Ascending aorta (tissue), 2 donors: ENCODE data around the gene CHD5. TPM values are rescaled to one million over a fixed set of nuclear protein-coding genes. Genes with fewer than 3 reads are reported as not detected.

Source experiments
- DNase-seq, 2 donors: peaks; one replicate each; pipeline ENCODE4 v3.0.0-alpha.2; 2019; ENCODE audit warnings: low spot score in 2 of 2
- H3K27ac ChIP-seq, 2 donors: fragments of 200-600 bp; sonication (generic); one replicate each; pipeline ENCODE4 v1.5.1; 2016 to 2017; ENCODE audit warnings: mild to moderate bottlenecking in 1 of 2
- H3K27me3 ChIP-seq: fragments of 200-600 bp; sonication (generic); one replicate; pipeline ENCODE4 v1.5.1; 2017
- H3K36me3 ChIP-seq, 2 donors: fragments of 200-600 bp; sonication (generic); one replicate each; pipeline ENCODE4 v1.5.1; 2016
- H3K4me1 ChIP-seq, 2 donors: fragments of 200-600 bp; sonication (generic); one replicate each; pipeline ENCODE4 v1.5.1; 2016 to 2017; ENCODE audit warnings: mild to moderate bottlenecking in 1 of 2
- H3K4me3 ChIP-seq, 2 donors: fragments of 200-600 bp; sonication (generic); one replicate each; pipeline ENCODE4 v1.5.1; 2016 to 2017; ENCODE audit warnings: mild to moderate bottlenecking in 1 of 2
- H3K9me3 ChIP-seq, 2 donors: fragments of 200-600 bp; sonication (generic); one replicate each; pipeline ENCODE4 v1.5.1; 2016
- CTCF ChIP-seq, 3 experiments: fragments of 200-600 bp in 2 of 3; fragments of 450-650 bp in 1 of 3; sonication (generic) in 2 of 3; IDR thresholded peaks; one replicate each; pipeline ENCODE4 v1.5.1; 2016 to 2019; ENCODE audit warnings: antibody characterized with exemption in 3 of 3, mild to moderate bottlenecking in 1 of 3, moderate library complexity in 1 of 3
- intact Hi-C: fragments of 100-400 bp; cut with DNase I; formaldehyde crosslinking; loops from one replicate; pipeline ENCODE4 v1.15.1; 2023
- total RNA-seq: library from RNA; depleted of rRNA; stranded (reverse); fragments of >200 nt; gene quantifications from one replicate; pipeline ENCODE4 v1.1.0, GENCODE V29; 2016

The CHD5 gene
- total RNA-seq, 1 donor from 2014 or later: 4.0 TPM

- no peaks in the 10 kb centered on the region for H3K4me1 ChIP-seq
- no peak for DNase-seq
- TF ChIP-seq CTCF (IDR thresholded peaks at IDR 0.05): no peak
- no peaks in the 10 kb centered on the region for H3K27me3 ChIP-seq
- no peaks in the 10 kb centered on the region for H3K9me3 ChIP-seq
- no peak overlapping the region for H3K4me3 ChIP-seq
- no peaks in the 10 kb centered on the region for H3K36me3 ChIP-seq
- intact Hi-C loops: no loop called here
- H3K27ac ChIP-seq: no peak overlapping the region
Observed at GRCh38 chr1:6140413-6140812, 39.7 kb downstream of the CHD5 start.

GRCh38 chr1:6137758-6138157 is 42.4 kb downstream of the CHD5 start:
- Histone ChIP-seq H3K9me3 (no peaks in the 10 kb centered on the region), H3K27me3 (no peaks in the 10 kb centered on the region), H3K4me1 (no peaks in the 10 kb centered on the region), H3K4me3 (no peak overlapping the region), H3K27ac (no peak overlapping the region), H3K36me3 (no peaks in the 10 kb centered on the region)
- intact Hi-C loops: no loop called here
- no peak for DNase-seq
- TF ChIP-seq CTCF (IDR thresholded peaks at IDR 0.05): no peak

GRCh38 chr1:6136516-6137220 is 43.5 kb downstream of the CHD5 start:
- Histone ChIP-seq H3K4me3 (no peak overlapping the region), H3K27me3 (no peaks in the 10 kb centered on the region), H3K9me3 (no peaks in the 10 kb centered on the region), H3K4me1 (no peaks in the 10 kb centered on the region), H3K27ac (no peak overlapping the region), H3K36me3 (no peaks in the 10 kb centered on the region)
- TF ChIP-seq CTCF (IDR thresholded peaks at IDR 0.05): no peak
- intact Hi-C loops: no loop called here
- DNase-seq: no peak

GRCh38 chr1:6134741-6135510 is 45.2 kb downstream of the CHD5 start:
- no peak overlapping the region for H3K4me3 ChIP-seq
- no peak overlapping the region for H3K27ac ChIP-seq
- TF ChIP-seq CTCF (IDR thresholded peaks at IDR 0.05): no peak
- no peaks in the 10 kb centered on the region for H3K4me1 ChIP-seq
- H3K9me3 ChIP-seq: no peaks in the 10 kb centered on the region
- DNase-seq: no peak
- H3K36me3 ChIP-seq: no peaks in the 10 kb centered on the region
- intact Hi-C loops: no loop called here
- no peaks in the 10 kb centered on the region for H3K27me3 ChIP-seq

GRCh38 chr1:6134206-6134605 is 45.9 kb downstream of the CHD5 start:
- Histone ChIP-seq H3K27ac (no peak overlapping the region), H3K9me3 (no peaks in the 10 kb centered on the region), H3K36me3 (no peaks in the 10 kb centered on the region), H3K4me1 (no peaks in the 10 kb centered on the region), H3K4me3 (no peak overlapping the region), H3K27me3 (no peaks in the 10 kb centered on the region)
- TF ChIP-seq CTCF (IDR thresholded peaks at IDR 0.05): no peak
- no peak for DNase-seq
- intact Hi-C loops: no loop called here
